HT-29 (cell line): ENCODE data around the gene ADCY9. TPM values are rescaled to one million over a fixed set of nuclear protein-coding genes. Genes with fewer than 3 reads are reported as not detected.
"Not testable (repeated sequence)": the region's sequence is repeated elsewhere in the genome, so short reads cannot be mapped to it uniquely, and the experiment has no call there.

Source experiments
- DNase-seq: peaks from one replicate; pipeline ENCODE4 v3.0.0-alpha.2; 2015; ENCODE audit warnings: low spot score
- total RNA-seq: library from RNA; depleted of rRNA; stranded (reverse); fragments of >200 nt; shearing (Covaris generic); gene quantifications from 2 replicates; pipeline ENCODE4 v1.2.3, GENCODE V29; 2014; rRNA removed

Gene ADCY9
- total RNA-seq = 0.42 and 1.8 TPM in 2 replicates

DNA sequence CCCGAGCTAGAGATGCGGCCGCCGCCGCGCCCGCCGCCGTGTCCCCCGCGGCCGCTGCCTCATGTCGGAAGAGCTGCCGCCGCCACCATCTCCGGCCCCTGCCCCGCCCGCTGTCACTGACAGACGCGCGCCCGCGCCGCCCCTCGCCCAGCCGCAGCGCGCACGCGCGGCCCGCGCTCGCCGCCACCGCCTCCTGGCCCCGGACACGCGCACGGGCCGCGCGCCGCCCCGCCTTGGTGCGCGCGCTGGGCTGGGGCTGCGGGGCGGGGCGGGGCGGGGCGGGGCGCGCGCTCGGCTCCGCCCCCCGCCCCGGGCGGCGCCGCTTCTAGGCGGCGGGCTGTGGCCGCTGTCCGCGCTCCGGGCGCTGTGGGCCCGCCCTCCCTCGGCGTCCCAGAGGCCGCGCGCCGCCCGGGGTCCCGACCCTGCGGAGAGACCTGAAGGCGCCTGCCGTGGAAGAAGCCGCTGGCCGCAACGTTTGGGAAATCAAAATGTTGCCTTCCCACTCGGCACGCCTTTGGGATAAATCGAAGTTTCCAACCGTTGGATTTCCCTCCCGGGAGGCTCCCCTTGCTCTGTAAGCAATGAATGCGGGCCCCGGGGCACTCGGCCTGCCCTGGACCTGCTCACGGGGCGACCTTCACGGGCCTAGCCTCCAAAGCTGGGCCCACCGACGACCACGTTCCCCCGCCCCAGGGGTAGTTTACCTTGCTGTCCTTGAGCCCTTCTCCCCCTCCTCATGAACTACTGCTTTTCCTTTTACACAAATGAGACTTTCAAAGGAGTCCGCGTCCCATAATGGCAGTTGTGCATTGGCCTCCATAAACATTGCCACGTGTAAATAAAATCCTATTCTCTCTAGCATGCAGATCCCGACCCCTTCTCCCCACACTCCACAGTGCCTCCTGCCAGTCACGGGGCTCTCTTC lies at the start of gene ADCY9:
TSS of gene ADCY9 (minus strand) at position 118 of the 925 bp plus-strand sequence. CDS start 1,000 bp downstream, outside the sequence.
- peak; percentile 18 for DNase-seq

- no peak for DNase-seq
These were observed 44.6 kb upstream of the ADCY9 start for GRCh38 chr16:4160658-4161430.

- DNase-seq = no peak
These were observed 43.5 kb upstream of the ADCY9 start for GRCh38 chr16:4159726-4160125.

- DNase-seq = no peak
These were observed 42.2 kb upstream of the ADCY9 start for GRCh38 chr16:4158143-4159093.

DNA sequence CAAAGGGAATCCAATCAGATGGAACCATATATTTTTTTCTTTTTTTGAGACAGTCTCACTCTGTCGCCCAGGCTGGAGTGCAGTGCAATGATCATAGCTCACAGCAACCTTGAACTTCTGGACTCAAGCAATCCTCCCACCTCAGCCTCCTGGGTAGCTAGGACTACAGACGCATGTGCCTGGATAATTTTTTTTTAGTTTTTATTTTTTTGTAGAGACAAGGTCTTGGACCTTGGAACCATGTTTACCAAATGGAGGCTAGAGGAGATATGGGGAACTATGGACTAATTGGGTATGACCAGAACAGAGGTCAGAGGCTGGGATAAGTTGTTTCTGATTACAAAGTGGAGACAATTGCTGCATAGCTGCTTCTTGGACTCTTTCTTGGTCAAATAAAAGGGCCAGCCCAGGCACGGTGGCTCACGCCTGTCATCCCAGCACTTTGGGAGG lies 41.2 kb upstream of the ADCY9 start:
- no peak for DNase-seq

- not testable (repeated sequence) for DNase-seq
These were observed 40.3 kb upstream of the ADCY9 start for GRCh38 chr16:4156503-4156902.

DNA sequence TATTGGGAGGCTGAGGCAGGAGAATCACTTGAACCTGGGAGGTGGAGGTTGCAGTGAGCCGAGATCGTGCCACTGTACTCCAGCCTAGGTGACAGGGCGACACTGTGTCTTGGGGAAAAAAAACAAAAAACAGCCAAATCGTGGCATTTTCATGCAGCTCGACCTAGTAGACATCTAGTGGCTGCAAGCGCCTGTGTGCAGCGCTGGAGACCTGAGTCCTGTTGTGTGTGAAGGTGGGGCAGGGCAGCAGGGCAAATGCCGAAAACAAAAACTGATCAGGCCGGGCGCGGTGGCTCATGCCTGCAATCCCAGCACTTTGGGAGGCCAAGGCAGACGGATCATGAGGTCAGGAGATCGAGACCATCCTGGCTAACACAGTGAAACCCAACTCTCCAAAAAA lies 37.1 kb upstream of the ADCY9 start:
- not testable (repeated sequence) for DNase-seq

GRCh38 chr16:4152267-4152666 lies 36.0 kb upstream of the ADCY9 start:
- DNase-seq = no peak

- no peak for DNase-seq
These were observed 31.0 kb upstream of the ADCY9 start for GRCh38 chr16:4147236-4147635.

DNA sequence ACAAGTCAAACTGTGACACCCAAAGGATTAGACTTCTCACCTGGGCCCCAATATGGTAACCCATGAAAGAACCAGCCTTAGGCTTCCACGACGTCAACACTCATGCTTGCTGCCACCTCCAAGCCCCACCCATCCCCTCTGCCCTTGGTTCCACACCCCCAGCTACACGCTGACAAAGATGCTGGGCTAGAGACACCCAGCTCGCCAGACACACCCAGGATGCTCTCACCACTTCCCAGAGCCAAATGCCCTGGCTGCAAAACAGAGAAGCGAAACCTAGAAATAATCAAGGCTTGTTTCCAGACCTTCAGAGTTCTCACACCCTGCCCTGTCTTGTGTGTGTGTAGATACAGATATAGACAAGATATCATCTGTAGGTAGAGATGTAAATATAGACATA lies 26.0 kb upstream of the ADCY9 start:
- DNase-seq = no peak

GRCh38 chr16:4141604-4142003 lies 25.4 kb upstream of the ADCY9 start:
- no peak for DNase-seq

DNA sequence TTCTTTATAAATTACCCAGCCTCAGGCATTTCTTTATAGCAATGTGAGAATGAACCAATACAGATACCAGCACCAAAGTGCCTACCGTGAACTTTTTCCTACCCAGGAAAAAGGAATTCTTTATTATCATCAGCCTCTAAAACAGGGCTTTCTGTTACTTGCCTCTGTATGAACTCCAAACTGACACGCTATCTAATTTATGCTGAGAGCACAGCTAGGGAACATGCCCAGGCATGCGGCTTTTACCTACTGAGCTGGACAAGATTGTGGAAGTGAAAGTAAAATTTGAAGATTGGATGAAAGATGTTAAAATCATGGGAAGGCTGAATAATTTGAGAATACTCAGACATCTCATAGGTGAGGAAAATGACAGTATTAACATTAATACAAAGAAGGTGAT lies 24.4 kb upstream of the ADCY9 start:
- no peak for DNase-seq

GRCh38 chr16:4139968-4140367 lies 23.7 kb upstream of the ADCY9 start:
- no peak for DNase-seq

GRCh38 chr16:4138713-4139112 lies 22.5 kb upstream of the ADCY9 start:
- no peak for DNase-seq

DNA sequence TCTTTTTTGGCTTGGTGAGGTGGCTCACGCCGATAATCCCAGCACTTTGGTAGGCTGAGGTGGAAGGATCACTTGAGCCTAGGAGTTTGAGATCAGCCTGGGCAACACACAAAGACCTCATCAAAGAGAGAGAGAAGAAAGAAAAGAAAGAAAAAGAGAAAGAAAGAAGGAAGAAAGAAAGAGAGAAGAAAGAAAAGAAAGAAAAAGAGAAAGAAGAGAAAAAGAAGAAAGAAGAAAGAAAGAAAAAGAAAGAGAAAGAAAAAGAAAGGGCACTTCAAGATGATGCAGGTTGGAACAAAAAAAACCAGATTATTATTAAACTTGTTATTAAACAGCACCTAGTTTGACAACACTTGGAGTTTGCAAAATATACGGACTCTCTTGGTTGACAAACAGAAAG lies 21.2 kb upstream of the ADCY9 start:
- no peak for DNase-seq

DNA sequence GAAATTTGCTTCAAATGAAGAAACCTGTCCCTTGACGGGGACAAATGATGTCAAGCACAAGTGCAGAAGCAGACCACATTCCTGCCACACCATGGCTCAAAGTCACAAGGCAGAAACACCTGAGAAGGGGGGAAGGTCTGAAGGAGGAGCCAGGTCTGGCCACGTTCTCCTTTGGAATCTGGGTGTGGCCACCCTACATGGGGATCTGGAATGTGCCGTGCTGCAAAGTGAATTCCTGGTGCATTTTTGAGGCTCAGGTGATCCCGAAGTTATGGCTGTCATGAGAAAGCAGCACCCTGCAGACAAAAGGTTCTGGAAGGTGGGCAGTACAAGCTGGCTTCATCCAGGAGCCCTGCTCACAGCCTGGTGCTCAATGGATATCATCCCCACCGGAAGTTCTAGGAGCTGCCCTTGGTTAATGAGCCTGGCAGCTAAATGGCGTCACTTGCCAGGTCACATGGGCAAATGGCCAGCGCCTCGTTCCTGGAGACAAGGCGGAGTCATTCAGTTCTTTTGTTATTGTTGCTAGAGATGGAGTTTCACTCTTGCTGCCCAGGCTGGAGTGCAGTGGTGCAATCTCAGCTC lies 20.1 kb upstream of the ADCY9 start:
- DNase-seq = peak; percentile 65

- no peak for DNase-seq
These were observed 19.3 kb upstream of the ADCY9 start for GRCh38 chr16:4135537-4135936.

DNA sequence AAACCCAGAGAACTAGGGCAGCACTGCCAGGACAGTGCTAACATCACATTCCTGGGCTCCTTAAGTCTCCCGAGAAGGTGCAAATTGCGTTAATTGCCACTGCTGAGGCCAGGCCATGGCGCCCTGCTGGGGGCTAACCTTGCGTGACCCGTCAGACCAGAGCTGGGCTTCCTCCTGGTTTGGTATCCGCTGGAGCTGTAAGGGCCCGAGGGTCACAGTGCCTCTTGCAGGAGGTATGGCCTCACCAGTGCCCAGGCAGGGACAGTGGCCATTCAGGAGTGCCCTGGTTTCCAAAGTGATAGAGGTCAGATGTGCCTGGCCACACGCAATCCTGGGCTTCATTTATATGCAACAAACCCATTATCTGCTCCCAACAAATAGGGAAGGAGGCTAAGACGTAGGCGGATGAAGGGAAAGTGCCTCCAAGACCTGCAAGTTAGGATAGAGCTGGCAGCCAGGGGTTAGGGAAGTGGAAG lies 17.7 kb upstream of the ADCY9 start:
- no peak for DNase-seq

DNA sequence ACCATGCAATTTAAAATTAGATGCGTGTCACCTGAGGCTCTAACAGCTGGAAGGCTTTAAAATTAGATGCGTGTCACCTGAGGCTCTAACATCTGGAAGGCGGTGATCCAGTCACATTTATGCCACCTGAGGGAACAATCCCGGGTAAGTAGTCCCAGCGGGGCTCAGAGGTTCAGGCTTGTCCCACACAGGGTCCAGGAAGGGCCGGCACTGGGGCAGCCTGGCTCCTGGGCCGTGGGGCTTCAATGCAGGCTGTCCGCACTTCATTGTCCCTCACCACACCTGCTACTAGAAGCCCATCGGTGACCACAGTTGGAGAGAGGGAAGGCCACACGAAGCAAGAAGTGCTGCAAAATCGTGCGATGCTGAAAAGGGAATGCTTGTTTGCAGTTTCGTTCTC lies 15.4 kb upstream of the ADCY9 start:
- no peak for DNase-seq

GRCh38 chr16:4124535-4125294 lies 8.5 kb upstream of the ADCY9 start:
- no peak for DNase-seq
